WTC11 (cell line): ENCODE data around the gene CEP72. TPM values are rescaled to one million over a fixed set of nuclear protein-coding genes. Genes with fewer than 3 reads are reported as not detected.

Source experiments
- ATAC-seq: fragments of 200-7000 bp; cut with Tn5 transposase; 2 replicates; pipeline ENCODE4 v1.10.0; 2021; ENCODE audit warnings: mild to moderate bottlenecking, moderate library complexity
- CTCF ChIA-PET: fragments of 300-600 bp; sonication (Branson Sonifier 250); formaldehyde crosslinking; loops from one replicate; lab custom pipeline; 2021; ENCODE audit warnings: antibody characterized with exemption; lab: Charles Lee
- POLR2A ChIA-PET: fragments of 350-600 bp; sonication (Branson Sonifier 250); formaldehyde crosslinking; loops from one replicate; lab custom pipeline; 2021; ENCODE audit warnings: antibody characterized with exemption; lab: Charles Lee
- DNase-seq: peaks from one replicate; pipeline ENCODE4 v3.0.0; 2021; ENCODE audit warnings: low spot score
- H3K27ac Mint-ChIP-seq: 2 replicates; pipeline ENCODE4 v1.8.0; 2021; ENCODE audit warnings: mixed read lengths
- H3K27me3 Mint-ChIP-seq: 2 replicates; pipeline ENCODE4 v1.8.0; 2021; ENCODE audit warnings: low read depth, mild to moderate bottlenecking, moderate library complexity, mixed read lengths
- H3K36me3 Mint-ChIP-seq: 2 replicates; pipeline ENCODE4 v1.8.0; 2021; ENCODE audit warnings: mixed read lengths
- H3K4me1 Mint-ChIP-seq: 2 replicates; pipeline ENCODE4 v1.8.0; 2022; ENCODE audit warnings: mixed read lengths
- H3K4me3 Mint-ChIP-seq: 2 replicates; pipeline ENCODE4 v1.8.0; 2021; ENCODE audit warnings: mild to moderate bottlenecking, moderate library complexity, mixed read lengths
- H3K9me3 Mint-ChIP-seq: 2 replicates; pipeline ENCODE4 v1.8.0; 2021; ENCODE audit warnings: mixed read lengths
- ATF1 ChIP-seq: sonication (generic); formaldehyde crosslinking; IDR thresholded peaks from 2 replicates; pipeline ENCODE4 v1.8.1; 2023; ENCODE audit warnings: mild to moderate bottlenecking, moderate library complexity, missing genetic modification reagents
- FOXJ3 ChIP-seq: sonication (generic); formaldehyde crosslinking; IDR thresholded peaks from 2 replicates; pipeline ENCODE4 v1.9.0; 2021; ENCODE audit warnings: missing genetic modification reagents, mild to moderate bottlenecking, borderline replicate concordance
- GTF2I ChIP-seq: fragments of 250-450 bp; sonication (Bioruptor Pico); conservative IDR thresholded peaks from 2 replicates; pipeline ENCODE4 v1.4.0; 2021; ENCODE audit warnings: mild to moderate bottlenecking
- JAZF1 ChIP-seq: fragments of 250-450 bp; sonication (Bioruptor Pico); IDR thresholded peaks from 2 replicates; pipeline ENCODE4 v1.9.0; 2021; ENCODE audit warnings: moderate library complexity, mild to moderate bottlenecking, inconsistent platforms
- KAT7 ChIP-seq: sonication (generic); formaldehyde crosslinking; IDR thresholded peaks from 2 replicates; pipeline ENCODE4 v1.8.1; 2023; ENCODE audit warnings: missing genetic modification reagents, mild to moderate bottlenecking, borderline replicate concordance
- MXD4 ChIP-seq: fragments of 250-450 bp; sonication (Bioruptor Pico); IDR thresholded peaks from 2 replicates; pipeline ENCODE4 v1.8.0; 2021; ENCODE audit warnings: mild to moderate bottlenecking, moderate library complexity, borderline replicate concordance
- NR1H2 ChIP-seq: sonication (generic); formaldehyde crosslinking; IDR thresholded peaks from 2 replicates; pipeline ENCODE4 v1.9.0; 2021; ENCODE audit warnings: mild to moderate bottlenecking, moderate library complexity, missing genetic modification reagents
- SOX15 ChIP-seq: fragments of 250-450 bp; sonication (Bioruptor Pico); IDR thresholded peaks from 2 replicates; pipeline ENCODE4 v1.9.0; 2021; ENCODE audit warnings: mild to moderate bottlenecking
- TEAD4 ChIP-seq: sonication (generic); formaldehyde crosslinking; IDR thresholded peaks from 2 replicates; pipeline ENCODE4 v1.8.0; 2022; ENCODE audit warnings: mild to moderate bottlenecking, missing genetic modification reagents
- ZNF416 ChIP-seq: fragments of 250-450 bp; sonication (Bioruptor Pico); IDR thresholded peaks from 2 replicates; pipeline ENCODE4 v1.9.0; 2021; ENCODE audit warnings: mild to moderate bottlenecking, inconsistent platforms
- total RNA-seq: library from RNA; stranded (reverse); gene quantifications from 3 replicates; pipeline ENCODE4 v1.2.3, GENCODE V29; 2021
- TF ChIP-seq, protein P1 (sequence below): sonication (generic); formaldehyde crosslinking; IDR thresholded peaks from 2 replicates; pipeline ENCODE4 v1.8.0; 2022; ENCODE audit warnings: mild to moderate bottlenecking, missing genetic modification reagents
- TF ChIP-seq, protein P2 (sequence below): sonication (generic); formaldehyde crosslinking; conservative IDR thresholded peaks from 2 replicates; pipeline ENCODE4 v1.8.1; 2022; ENCODE audit warnings: mild to moderate bottlenecking, missing genetic modification reagents
- TF ChIP-seq, protein P3 (sequence below): fragments of 250-450 bp; sonication (Bioruptor Pico); IDR thresholded peaks from 2 replicates; pipeline ENCODE4 v2.1.2; 2022; ENCODE audit warnings: mild to moderate bottlenecking, moderate library complexity
- TF ChIP-seq, protein P4 (sequence below): fragments of 250-450 bp; sonication (Bioruptor Pico); conservative IDR thresholded peaks from 2 replicates; pipeline ENCODE4 v1.9.0; 2021; ENCODE audit warnings: mild to moderate bottlenecking
- TF ChIP-seq, protein P5 (sequence below): sonication (generic); formaldehyde crosslinking; IDR thresholded peaks from 2 replicates; pipeline ENCODE4 v1.8.1; 2023; ENCODE audit warnings: mild to moderate bottlenecking, missing genetic modification reagents, moderate library complexity
- TF ChIP-seq, protein P6 (sequence below): fragments of 250-450 bp; sonication (Bioruptor Pico); IDR thresholded peaks from 2 replicates; pipeline ENCODE4 v1.9.0; 2021; ENCODE audit warnings: mild to moderate bottlenecking
- TF ChIP-seq, protein P7 (sequence below): sonication (generic); formaldehyde crosslinking; IDR thresholded peaks from 2 replicates; pipeline ENCODE4 v1.8.1; 2022; ENCODE audit warnings: missing genetic modification reagents, borderline replicate concordance
- TF ChIP-seq, protein P8 (sequence below): sonication (generic); formaldehyde crosslinking; IDR thresholded peaks from 2 replicates; pipeline ENCODE4 v1.8.0; 2022; ENCODE audit warnings: mild to moderate bottlenecking, missing genetic modification reagents

CEP72 gene
- total RNA-seq, 1 experiment from 2014 or later, result 26.6 TPM

DNA sequence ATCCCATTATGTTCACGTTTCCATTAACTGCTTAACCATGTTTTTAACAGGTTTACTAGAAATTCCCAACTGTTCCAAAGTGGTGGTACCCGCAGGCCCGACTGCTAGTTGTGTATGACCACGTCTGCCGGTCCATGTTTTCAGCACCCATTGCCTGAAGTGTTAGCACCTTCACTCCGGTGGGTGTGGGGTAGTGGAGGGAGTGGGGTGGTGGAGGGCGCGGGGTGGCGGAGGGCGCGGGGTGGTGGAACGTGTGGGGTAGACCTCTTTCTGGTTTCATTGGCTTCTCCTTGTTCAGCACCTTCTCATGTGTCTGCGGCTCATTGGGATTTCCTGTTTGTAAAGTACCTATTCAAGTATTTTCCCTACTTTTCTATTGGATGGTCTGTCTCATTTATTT lies 43.3 kb downstream of the CEP72 start (continued):
- TF ChIP-seq, protein P1, sequence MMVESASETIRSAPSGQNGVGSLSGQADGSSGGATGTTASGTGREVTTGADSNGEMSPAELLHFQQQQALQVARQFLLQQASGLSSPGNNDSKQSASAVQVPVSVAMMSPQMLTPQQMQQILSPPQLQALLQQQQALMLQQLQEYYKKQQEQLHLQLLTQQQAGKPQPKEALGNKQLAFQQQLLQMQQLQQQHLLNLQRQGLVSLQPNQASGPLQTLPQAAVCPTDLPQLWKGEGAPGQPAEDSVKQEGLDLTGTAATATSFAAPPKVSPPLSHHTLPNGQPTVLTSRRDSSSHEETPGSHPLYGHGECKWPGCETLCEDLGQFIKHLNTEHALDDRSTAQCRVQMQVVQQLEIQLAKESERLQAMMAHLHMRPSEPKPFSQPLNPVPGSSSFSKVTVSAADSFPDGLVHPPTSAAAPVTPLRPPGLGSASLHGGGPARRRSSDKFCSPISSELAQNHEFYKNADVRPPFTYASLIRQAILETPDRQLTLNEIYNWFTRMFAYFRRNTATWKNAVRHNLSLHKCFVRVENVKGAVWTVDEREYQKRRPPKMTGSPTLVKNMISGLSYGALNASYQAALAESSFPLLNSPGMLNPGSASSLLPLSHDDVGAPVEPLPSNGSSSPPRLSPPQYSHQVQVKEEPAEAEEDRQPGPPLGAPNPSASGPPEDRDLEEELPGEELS (CRISPR knock-in tag), result no peak
- TF ChIP-seq, protein P2, sequence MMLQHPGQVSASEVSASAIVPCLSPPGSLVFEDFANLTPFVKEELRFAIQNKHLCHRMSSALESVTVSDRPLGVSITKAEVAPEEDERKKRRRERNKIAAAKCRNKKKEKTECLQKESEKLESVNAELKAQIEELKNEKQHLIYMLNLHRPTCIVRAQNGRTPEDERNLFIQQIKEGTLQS (CRISPR knock-in tag), result no peak
- TF ChIP-seq, protein P3, sequence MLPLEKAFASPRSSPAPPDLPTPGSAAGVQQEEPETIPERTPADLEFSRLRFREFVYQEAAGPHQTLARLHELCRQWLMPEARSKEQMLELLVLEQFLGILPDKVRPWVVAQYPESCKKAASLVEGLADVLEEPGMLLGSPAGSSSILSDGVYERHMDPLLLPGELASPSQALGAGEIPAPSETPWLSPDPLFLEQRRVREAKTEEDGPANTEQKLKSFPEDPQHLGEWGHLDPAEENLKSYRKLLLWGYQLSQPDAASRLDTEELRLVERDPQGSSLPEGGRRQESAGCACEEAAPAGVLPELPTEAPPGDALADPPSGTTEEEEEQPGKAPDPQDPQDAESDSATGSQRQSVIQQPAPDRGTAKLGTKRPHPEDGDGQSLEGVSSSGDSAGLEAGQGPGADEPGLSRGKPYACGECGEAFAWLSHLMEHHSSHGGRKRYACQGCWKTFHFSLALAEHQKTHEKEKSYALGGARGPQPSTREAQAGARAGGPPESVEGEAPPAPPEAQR (CRISPR knock-in tag), result no peak

DNA sequence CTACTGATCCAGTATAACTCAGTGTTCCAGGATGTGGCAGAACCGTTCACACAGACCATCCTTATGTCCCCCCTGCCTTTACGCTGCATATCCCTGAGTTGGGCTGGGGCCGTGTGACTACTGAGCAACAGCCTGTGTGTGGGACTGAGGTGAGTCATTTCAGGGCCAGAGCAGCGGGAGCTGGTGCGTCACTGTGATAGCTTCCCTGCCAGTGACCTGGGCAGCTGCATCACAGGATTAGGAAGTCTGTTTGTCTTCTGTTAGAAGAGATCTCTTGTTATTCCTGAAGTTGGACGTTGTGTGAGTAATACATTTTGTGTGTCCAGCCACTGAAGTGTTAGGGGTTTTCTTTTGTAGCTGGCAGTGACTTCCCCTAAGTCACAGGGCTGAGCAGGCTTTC lies 45.4 kb downstream of the CEP72 start:
- ChIA-PET POLR2A (no interaction called here), CTCF (interaction anchor here (2.0 kb wide), 1 partner anchor 12 kb away, joined by 5 read pairs; no protein-coding TSS in a partner anchor)
- no peak for ATAC-seq
- no peaks in the 10 kb centered on the region for H3K27me3 Mint-ChIP-seq
- no peak for DNase-seq
- H3K36me3 Mint-ChIP-seq, result peaks cover 80% of the 10 kb centered on the region
- TF ChIP-seq, protein P4, sequence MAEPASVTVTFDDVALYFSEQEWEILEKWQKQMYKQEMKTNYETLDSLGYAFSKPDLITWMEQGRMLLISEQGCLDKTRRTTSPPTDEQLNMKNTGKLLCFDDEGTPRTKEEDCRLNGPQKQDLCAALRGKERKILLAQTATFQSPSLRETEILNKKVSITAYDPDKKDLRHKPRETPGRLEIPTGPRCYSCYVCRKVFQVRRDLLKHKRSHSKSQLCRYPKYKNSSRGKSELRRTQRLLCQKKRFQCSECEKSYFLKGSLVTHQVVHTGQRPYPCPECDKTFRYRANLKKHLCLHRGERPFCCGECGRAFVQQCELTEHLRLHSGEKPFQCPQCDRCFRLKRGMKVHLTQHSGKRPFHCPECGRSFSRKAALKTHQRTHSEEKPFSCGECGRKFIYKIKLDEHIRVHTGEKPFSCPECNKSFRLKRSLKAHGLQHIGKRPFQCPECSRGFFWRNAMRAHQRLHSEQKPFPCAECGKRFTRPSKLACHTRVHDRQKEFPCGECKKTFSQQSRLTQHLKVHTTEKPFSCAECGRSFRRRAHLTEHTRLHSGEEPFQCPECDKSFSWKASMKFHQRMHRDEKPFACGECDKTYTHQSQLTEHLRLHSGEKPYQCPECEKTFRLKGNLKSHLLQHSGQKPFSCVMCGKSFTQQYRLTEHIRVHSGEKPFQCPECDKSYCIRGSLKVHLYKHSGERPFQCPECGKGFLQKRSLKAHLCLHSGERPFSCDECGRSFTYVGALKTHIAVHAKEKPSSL (CRISPR knock-in tag), result no peak
- TF ChIP-seq NR1H2 (CRISPR knock-in tag) (no peak), MXD4 (CRISPR knock-in tag) (no peak), TEAD4 (CRISPR knock-in tag) (no peak), JAZF1 (CRISPR knock-in tag) (no peak), KAT7 (CRISPR knock-in tag) (no peak), ATF1 (CRISPR knock-in tag) (no peak), ZNF416 (CRISPR knock-in tag) (no peak), SOX15 (no peak), GTF2I (CRISPR knock-in tag) (no peak), FOXJ3 (no peak)
- TF ChIP-seq, protein P5, sequence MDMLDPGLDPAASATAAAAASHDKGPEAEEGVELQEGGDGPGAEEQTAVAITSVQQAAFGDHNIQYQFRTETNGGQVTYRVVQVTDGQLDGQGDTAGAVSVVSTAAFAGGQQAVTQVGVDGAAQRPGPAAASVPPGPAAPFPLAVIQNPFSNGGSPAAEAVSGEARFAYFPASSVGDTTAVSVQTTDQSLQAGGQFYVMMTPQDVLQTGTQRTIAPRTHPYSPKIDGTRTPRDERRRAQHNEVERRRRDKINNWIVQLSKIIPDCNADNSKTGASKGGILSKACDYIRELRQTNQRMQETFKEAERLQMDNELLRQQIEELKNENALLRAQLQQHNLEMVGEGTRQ (CRISPR knock-in tag), result no peak
- TF ChIP-seq, protein P6, sequence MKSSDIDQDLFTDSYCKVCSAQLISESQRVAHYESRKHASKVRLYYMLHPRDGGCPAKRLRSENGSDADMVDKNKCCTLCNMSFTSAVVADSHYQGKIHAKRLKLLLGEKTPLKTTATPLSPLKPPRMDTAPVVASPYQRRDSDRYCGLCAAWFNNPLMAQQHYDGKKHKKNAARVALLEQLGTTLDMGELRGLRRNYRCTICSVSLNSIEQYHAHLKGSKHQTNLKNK (CRISPR knock-in tag), result no peak
- TF ChIP-seq, protein P7, sequence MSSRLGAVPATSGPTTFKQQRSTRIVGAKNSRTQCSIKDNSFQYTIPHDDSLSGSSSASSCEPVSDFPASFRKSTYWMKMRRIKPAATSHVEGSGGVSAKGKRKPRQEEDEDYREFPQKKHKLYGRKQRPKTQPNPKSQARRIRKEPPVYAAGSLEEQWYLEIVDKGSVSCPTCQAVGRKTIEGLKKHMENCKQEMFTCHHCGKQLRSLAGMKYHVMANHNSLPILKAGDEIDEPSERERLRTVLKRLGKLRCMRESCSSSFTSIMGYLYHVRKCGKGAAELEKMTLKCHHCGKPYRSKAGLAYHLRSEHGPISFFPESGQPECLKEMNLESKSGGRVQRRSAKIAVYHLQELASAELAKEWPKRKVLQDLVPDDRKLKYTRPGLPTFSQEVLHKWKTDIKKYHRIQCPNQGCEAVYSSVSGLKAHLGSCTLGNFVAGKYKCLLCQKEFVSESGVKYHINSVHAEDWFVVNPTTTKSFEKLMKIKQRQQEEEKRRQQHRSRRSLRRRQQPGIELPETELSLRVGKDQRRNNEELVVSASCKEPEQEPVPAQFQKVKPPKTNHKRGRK, result no peak
- TF ChIP-seq, protein P8, sequence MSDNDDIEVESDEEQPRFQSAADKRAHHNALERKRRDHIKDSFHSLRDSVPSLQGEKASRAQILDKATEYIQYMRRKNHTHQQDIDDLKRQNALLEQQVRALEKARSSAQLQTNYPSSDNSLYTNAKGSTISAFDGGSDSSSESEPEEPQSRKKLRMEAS (CRISPR knock-in tag), result no peak
- H3K4me1 Mint-ChIP-seq, result no peaks in the 10 kb centered on the region
- H3K9me3 Mint-ChIP-seq, result peaks cover 19% of the 10 kb centered on the region
- H3K4me3 Mint-ChIP-seq, result no peak overlapping the region
- H3K27ac Mint-ChIP-seq, result no peak overlapping the region
